ENCODE data around the gene EIF4A3. TPM values are rescaled to one million over a fixed set of nuclear protein-coding genes. Genes with fewer than 3 reads are reported as not detected.

EIF4A3 gene
- total and polyA plus RNA-seq, 4 donors: 29.0 to 35.1 (median 33.4) TPM

DNA sequence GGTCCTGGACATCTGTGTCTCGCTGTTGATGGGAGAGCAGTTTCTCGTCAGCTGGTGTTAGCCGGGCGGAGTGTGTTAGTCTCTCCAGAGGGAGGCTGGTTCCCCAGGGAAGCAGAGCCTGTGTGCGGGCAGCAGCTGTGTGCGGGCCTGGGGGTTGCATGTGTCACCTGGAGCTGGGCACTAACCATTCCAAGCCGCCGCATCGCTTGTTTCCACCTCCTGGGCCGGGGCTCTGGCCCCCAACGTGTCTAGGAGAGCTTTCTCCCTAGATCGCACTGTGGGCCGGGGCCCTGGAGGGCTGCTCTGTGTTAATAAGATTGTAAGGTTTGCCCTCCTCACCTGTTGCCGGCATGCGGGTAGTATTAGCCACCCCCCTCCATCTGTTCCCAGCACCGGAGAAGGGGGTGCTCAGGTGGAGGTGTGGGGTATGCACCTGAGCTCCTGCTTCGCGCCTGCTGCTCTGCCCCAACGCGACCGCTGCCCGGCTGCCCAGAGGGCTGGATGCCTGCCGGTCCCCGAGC is 27.6 kb downstream of the EIF4A3 start:
- WGBS: 96% methylated on average over 24 of the region's 24 CpGs
- Histone ChIP-seq H3K27ac (ENCODE audit: low read depth in 1 of 2, low read length in 2 of 2) (no peak overlapping the region), H3K27me3 (ENCODE audit: control insufficient read depth in 4 of 4, insufficient read depth in 4 of 4, low read length in 3 of 4) (no peaks in the 10 kb centered on the region), H3K4me1 (ENCODE audit: control insufficient read depth in 4 of 4, insufficient read depth in 4 of 4, low read length in 3 of 4) (no peaks in the 10 kb centered on the region), H3K9me3 (ENCODE audit: control insufficient read depth in 4 of 4, low read length in 3 of 4) (no peaks in the 10 kb centered on the region), H3K9ac (ENCODE audit: low read depth in 1 of 2, low read length in 2 of 2) (no peak overlapping the region), H3K36me3 (ENCODE audit: control insufficient read depth in 4 of 4, insufficient read depth in 3 of 4, low read depth in 1 of 4, low read length in 3 of 4) (peaks cover 2 to 13% (median 3%) of the 10 kb centered on the region in 4 donors), H3K4me3 (ENCODE audit: low read depth in 1 of 3, low read length in 3 of 3) (no peak overlapping the region)
- no peak for TF ChIP-seq FOXA2 (IDR thresholded peaks at IDR 0.05)
- TF ChIP-seq JUND (IDR thresholded peaks at IDR 0.05): no peak
- no peak for TF ChIP-seq FOXA1 (IDR thresholded peaks at IDR 0.05)
- TF ChIP-seq NR2F2 (IDR thresholded peaks at IDR 0.05): no peak
- TF ChIP-seq TAF1 (conservative IDR thresholded peaks at IDR 0.05): no peak
- TF ChIP-seq YY1 (IDR thresholded peaks at IDR 0.05): no peak
- TF ChIP-seq EGR1 (IDR thresholded peaks at IDR 0.05; ENCODE audit: low read depth in 2 of 2): no peak
- TF ChIP-seq MAX (IDR thresholded peaks at IDR 0.05): no peak
- TF ChIP-seq HNF4A (conservative IDR thresholded peaks at IDR 0.05): no peak
- no peak for TF ChIP-seq RXRA (IDR thresholded peaks at IDR 0.05)
- no peak for TF ChIP-seq RAD21 (IDR thresholded peaks at IDR 0.05)
- no peak for TF ChIP-seq ATF3 (IDR thresholded peaks at IDR 0.05)
- no peak for TF ChIP-seq ZBTB33 (IDR thresholded peaks at IDR 0.05)
- DNase-seq (ENCODE audit: low spot score): no peak

GRCh38 chr17:80118601-80119270 is 28.2 kb downstream of the EIF4A3 start:
- WGBS: 92% methylated on average over 35 of the region's 35 CpGs
- no peak for TF ChIP-seq EGR1 (IDR thresholded peaks at IDR 0.05; ENCODE audit: low read depth in 2 of 2)
- no peak for TF ChIP-seq HNF4G (IDR thresholded peaks at IDR 0.05)
- no peak for TF ChIP-seq NR2F2 (IDR thresholded peaks at IDR 0.05)
- no peak for TF ChIP-seq FOXA2 (IDR thresholded peaks at IDR 0.05)
- TF ChIP-seq YY1 (IDR thresholded peaks at IDR 0.05): no peak
- TF ChIP-seq, protein P1, sequence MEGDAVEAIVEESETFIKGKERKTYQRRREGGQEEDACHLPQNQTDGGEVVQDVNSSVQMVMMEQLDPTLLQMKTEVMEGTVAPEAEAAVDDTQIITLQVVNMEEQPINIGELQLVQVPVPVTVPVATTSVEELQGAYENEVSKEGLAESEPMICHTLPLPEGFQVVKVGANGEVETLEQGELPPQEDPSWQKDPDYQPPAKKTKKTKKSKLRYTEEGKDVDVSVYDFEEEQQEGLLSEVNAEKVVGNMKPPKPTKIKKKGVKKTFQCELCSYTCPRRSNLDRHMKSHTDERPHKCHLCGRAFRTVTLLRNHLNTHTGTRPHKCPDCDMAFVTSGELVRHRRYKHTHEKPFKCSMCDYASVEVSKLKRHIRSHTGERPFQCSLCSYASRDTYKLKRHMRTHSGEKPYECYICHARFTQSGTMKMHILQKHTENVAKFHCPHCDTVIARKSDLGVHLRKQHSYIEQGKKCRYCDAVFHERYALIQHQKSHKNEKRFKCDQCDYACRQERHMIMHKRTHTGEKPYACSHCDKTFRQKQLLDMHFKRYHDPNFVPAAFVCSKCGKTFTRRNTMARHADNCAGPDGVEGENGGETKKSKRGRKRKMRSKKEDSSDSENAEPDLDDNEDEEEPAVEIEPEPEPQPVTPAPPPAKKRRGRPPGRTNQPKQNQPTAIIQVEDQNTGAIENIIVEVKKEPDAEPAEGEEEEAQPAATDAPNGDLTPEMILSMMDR (IDR thresholded peaks at IDR 0.05; ENCODE audit: low read depth, low read length, missing input control): no peak
- no peak for TF ChIP-seq TAF1 (conservative IDR thresholded peaks at IDR 0.05)
- TF ChIP-seq SP1 (IDR thresholded peaks at IDR 0.05): no peak
- TF ChIP-seq ZBTB33 (IDR thresholded peaks at IDR 0.05): no peak
- no peak for TF ChIP-seq REST (IDR thresholded peaks at IDR 0.05)
- TF ChIP-seq HNF4A (conservative IDR thresholded peaks at IDR 0.05): no peak
- TF ChIP-seq MAX (IDR thresholded peaks at IDR 0.05): no peak
- Histone ChIP-seq H3K9ac (ENCODE audit: low read depth in 1 of 2, low read length in 2 of 2) (no peak overlapping the region), H3K4me3 (ENCODE audit: low read depth in 1 of 3, low read length in 3 of 3) (no peak overlapping the region), H3K27me3 (ENCODE audit: control insufficient read depth in 4 of 4, insufficient read depth in 4 of 4, low read length in 3 of 4) (no peaks in the 10 kb centered on the region), H3K9me3 (ENCODE audit: control insufficient read depth in 4 of 4, low read length in 3 of 4) (no peaks in the 10 kb centered on the region), H3K4me1 (ENCODE audit: control insufficient read depth in 4 of 4, insufficient read depth in 4 of 4, low read length in 3 of 4) (no peaks in the 10 kb centered on the region), H3K36me3 (ENCODE audit: control insufficient read depth in 4 of 4, insufficient read depth in 3 of 4, low read depth in 1 of 4, low read length in 3 of 4) (peaks cover 2 to 13% (median 4%) of the 10 kb centered on the region in 4 donors), H3K27ac (ENCODE audit: low read depth in 1 of 2, low read length in 2 of 2) (no peak overlapping the region)
- peak; percentile 31 for DNase-seq (ENCODE audit: low spot score)

All from liver (tissue), 9 donors.